A673 (cell line): ENCODE results near the gene TBX21. TPM values are rescaled to one million over a fixed set of nuclear protein-coding genes. Genes with fewer than 3 reads are reported as not detected.

Experiments
- BruUV-seq: library from RNA; stranded (reverse); fragments of 400-500 nt; replicated peaks from 2 replicates; lab custom pipeline; 2021; lab: Mats Ljungman, UMichigan
- CTCF ChIA-PET: fragments of 300-600 bp; sonication (Branson Sonifier 250); formaldehyde crosslinking; loops from one replicate; lab custom pipeline; 2022; ENCODE audit warnings: antibody characterized with exemption; lab: Charles Lee
- POLR2A ChIA-PET: fragments of 300-600 bp; sonication (Branson Sonifier 250); formaldehyde crosslinking; loops from one replicate; lab custom pipeline; 2022; ENCODE audit warnings: antibody characterized with exemption; ENCODE audit not compliant: low non-redundant PET; lab: Charles Lee
- DNase-seq: peaks from one replicate; pipeline ENCODE4 v3.0.0-alpha.2; 2015; ENCODE audit warnings: low spot score
- H3K27ac ChIP-seq: fragments of 200-600 bp; sonication (generic); 2 replicates; pipeline ENCODE4 v1.5.1; 2016; ENCODE audit warnings: mixed run types, low read depth, mild to moderate bottlenecking, mixed read lengths, antibody characterized with exemption, low read length; ENCODE audit not compliant: poor library complexity, severe bottlenecking
- H3K27me3 ChIP-seq: fragments of 200-600 bp; sonication (generic); replicated peaks from 2 replicates; pipeline ENCODE4 v1.6.1; 2017; ENCODE audit warnings: mixed run types, low read depth, mild to moderate bottlenecking, mixed read lengths, antibody characterized with exemption, low read length; ENCODE audit not compliant: insufficient read depth, poor library complexity
- H3K36me3 ChIP-seq: fragments of 200-600 bp; sonication (generic); 2 replicates; pipeline ENCODE4 v1.6.1; 2016; ENCODE audit warnings: mixed run types, mild to moderate bottlenecking, mixed read lengths, antibody characterized with exemption, low read length; ENCODE audit not compliant: insufficient read depth, poor library complexity, severe bottlenecking
- H3K4me1 ChIP-seq: fragments of 200-600 bp; sonication (generic); 2 replicates; pipeline ENCODE4 v1.6.1; 2017; ENCODE audit warnings: mixed run types, mild to moderate bottlenecking, mixed read lengths, antibody characterized with exemption, low read length; ENCODE audit not compliant: insufficient read depth, poor library complexity, severe bottlenecking
- H3K4me3 ChIP-seq: fragments of 200-600 bp; sonication (generic); 2 replicates; pipeline ENCODE4 v1.5.1; 2016; ENCODE audit warnings: low read depth, mixed run types, mild to moderate bottlenecking, mixed read lengths, low read length; ENCODE audit not compliant: poor library complexity, severe bottlenecking
- H3K9me3 ChIP-seq: fragments of 200-600 bp; sonication (generic); 2 replicates; pipeline ENCODE4 v1.6.1; 2016; ENCODE audit warnings: mixed run types, low read depth, mild to moderate bottlenecking, mixed read lengths, antibody characterized with exemption, low read length; ENCODE audit not compliant: poor library complexity, severe bottlenecking
- CTCF ChIP-seq: fragments of 300-800, 200-600 bp; sonication (generic); conservative IDR thresholded peaks from 2 replicates; pipeline ENCODE4 v1.5.1; 2017; ENCODE audit warnings: low read depth, mild to moderate bottlenecking, antibody characterized with exemption, low read length, moderate library complexity, mixed read lengths
- EZH2 ChIP-seq: fragments of 200-600 bp; sonication (generic); IDR thresholded peaks from 2 replicates; pipeline ENCODE4 v1.6.1; 2017; ENCODE audit warnings: borderline replicate concordance, low read depth, mild to moderate bottlenecking, mixed read lengths, antibody characterized with exemption, low read length; ENCODE audit not compliant: poor library complexity, severe bottlenecking
- intact Hi-C: fragments of 100-400 bp; cut with micrococcal nuclease; formaldehyde crosslinking; loops from one replicate; pipeline ENCODE4 v1.10.0; 2022; ENCODE audit not compliant: unreplicated experiment
- total RNA-seq: library from RNA; stranded (reverse); gene quantifications from 2 replicates; pipeline ENCODE4 v1.2.3, GENCODE V29; 2021

The TBX21 gene
- total RNA-seq, 1 experiment from 2014 or later, result not detected

DNA sequence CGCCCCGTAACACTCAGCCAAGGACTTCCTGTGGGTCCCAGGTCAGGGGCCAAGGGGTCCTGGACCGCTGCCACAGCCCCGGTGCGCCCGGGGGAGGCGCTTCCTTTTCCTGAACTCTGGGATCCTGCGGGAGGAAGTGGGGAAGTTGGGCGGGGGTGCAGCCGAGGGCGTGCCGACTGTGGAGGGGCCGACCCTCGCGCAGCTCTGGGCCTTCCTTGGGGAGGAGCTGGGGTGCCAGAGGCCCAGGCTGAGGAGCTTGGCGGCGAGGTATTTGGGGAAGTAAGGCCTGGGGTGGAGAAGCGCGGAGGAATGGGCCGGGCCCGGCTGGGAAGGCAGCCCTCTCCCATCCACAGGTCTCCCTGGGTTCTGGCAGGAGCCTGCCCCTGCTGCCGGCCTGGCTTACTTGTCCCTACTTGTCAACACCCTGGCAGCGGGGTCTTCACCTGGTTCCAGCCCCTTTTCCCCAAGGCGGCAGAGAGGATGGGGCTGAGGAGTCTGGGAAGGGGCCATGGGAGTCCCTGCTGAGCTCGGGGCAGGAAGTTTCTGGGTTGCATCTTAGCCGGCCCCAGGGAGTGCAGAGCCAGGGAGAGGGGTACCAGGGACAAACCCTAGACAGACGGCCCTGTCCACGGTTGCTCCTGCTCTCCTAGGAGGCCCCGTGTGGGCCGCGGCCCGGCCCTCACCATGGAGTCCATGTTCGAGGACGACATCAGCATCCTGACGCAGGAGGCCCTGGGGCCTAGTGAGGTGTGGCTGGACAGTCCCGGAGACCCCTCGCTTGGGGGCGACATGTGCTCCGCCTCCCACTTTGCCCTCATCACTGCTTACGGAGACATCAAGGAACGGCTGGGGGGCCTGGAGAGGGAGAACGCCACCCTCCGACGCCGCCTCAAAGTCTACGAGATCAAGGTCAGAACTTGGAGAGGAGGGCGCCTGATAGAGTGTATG, 37.3 kb upstream of the TBX21 start:
- peaks cover 4% of the 10 kb centered on the region for H3K36me3 ChIP-seq
- CTCF ChIA-PET, result no interaction called here
- intact Hi-C loops, result no loop called here
- H3K27me3 ChIP-seq, result no peaks in the 10 kb centered on the region
- peak overlapping the region; percentile 63 for H3K27ac ChIP-seq
- POLR2A ChIA-PET, result no interaction called here
- TF ChIP-seq CTCF, result no peak
- H3K4me3 ChIP-seq, result peak overlapping the region; percentile 60
- DNase-seq, result peak; percentile 41
- H3K4me1 ChIP-seq, result peaks cover 6% of the 10 kb centered on the region
- BruUV-seq, result no TSS peak
- H3K9me3 ChIP-seq, result no peaks in the 10 kb centered on the region

- intact Hi-C loops, result no loop called here
- ChIA-PET CTCF (no interaction called here), POLR2A (no interaction called here)
- no peak overlapping the region for H3K27ac ChIP-seq
- H3K4me3 ChIP-seq, result no peak overlapping the region
- no peaks in the 10 kb centered on the region for H3K27me3 ChIP-seq
- H3K4me1 ChIP-seq, result peaks cover 6% of the 10 kb centered on the region
- H3K9me3 ChIP-seq, result no peaks in the 10 kb centered on the region
- no peak for DNase-seq
- no peak for TF ChIP-seq CTCF
- TF ChIP-seq EZH2, result no peak
- no TSS peak for BruUV-seq
- H3K36me3 ChIP-seq, result peaks cover 4% of the 10 kb centered on the region
These were observed 36.1 kb upstream of the TBX21 start for GRCh38 chr17:47696717-47697642.

DNA sequence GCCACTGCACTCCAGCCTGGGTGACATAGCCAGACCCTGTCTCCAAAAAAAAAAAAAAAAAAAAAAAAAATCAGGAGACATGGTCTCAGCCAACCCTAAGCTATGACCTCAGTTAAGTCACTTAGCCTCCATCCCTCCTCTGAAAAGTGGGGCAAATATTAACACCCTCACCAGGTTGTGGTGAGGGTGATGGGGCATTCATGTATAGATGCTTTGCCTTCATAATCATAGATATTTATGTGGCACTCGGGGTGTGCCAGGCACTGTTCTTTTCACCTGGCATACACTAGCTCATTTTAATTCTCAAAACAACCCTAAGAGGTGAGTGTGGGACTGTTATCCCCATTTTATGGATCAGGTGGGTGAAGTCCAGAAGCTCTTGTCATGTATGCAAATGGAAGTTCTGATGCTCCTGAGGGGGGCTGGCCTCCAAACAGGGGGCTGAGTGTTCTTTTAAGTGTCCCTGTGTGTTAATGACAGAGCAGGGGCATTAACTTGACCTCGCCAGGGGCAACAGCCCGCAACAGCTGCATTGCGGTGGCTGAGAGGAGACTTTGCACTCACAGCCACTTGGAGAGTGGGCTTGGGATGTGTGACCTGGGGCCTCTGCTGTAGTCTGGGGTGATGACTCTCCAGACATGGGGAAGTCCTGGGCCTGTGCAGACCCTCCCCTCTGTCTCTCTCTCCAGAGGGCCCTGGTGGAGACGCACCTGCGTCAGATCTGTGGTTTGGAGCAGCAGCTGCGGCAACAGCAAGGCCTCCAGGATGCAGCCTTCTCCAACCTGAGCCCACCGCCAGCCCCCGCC, 34.9 kb upstream of the TBX21 start:
- no TSS peak for BruUV-seq
- Histone ChIP-seq H3K27ac (no peak overlapping the region), H3K9me3 (no peaks in the 10 kb centered on the region), H3K4me3 (no peak overlapping the region), H3K4me1 (peaks cover 4% of the 10 kb centered on the region), H3K36me3 (peaks cover 4% of the 10 kb centered on the region), H3K27me3 (no peaks in the 10 kb centered on the region)
- ChIA-PET CTCF (no interaction called here), POLR2A (interaction anchor here (0.6 kb wide), 1 partner anchor 19 kb away, joined by 11 read pairs; no protein-coding TSS in a partner anchor)
- no peak for TF ChIP-seq CTCF
- TF ChIP-seq EZH2, result no peak
- no peak for DNase-seq
- intact Hi-C loops, result loop anchor here (2.0 kb wide), 1 partner anchor 45 kb away; no protein-coding TSS in a partner anchor
